Right atrium auricular region (tissue), 2 donors: ENCODE results near the gene PKMYT1. TPM values are rescaled to one million over a fixed set of nuclear protein-coding genes. Genes with fewer than 3 reads are reported as not detected.

Experiments
- DNase-seq: peaks from one replicate; pipeline ENCODE4 v3.0.0-alpha.2; 2019; ENCODE audit warnings: low spot score
- H3K27ac ChIP-seq, 2 donors: fragments of 200-600 bp; sonication (generic); 1 replicate in 1 of 2; 2 replicates in 1 of 2; pipeline ENCODE4 v1.5.1; 2016 to 2019
- H3K27me3 ChIP-seq, 2 donors: fragments of 200-600 bp; sonication (generic); one replicate each; pipeline versions ENCODE4 v1.5.1 to v1.6.0; 2017 to 2019
- H3K36me3 ChIP-seq: fragments of 200-600 bp; sonication (generic); one replicate; pipeline ENCODE4 v1.5.1; 2016
- H3K4me1 ChIP-seq, 2 donors: fragments of 200-600 bp; sonication (generic); one replicate each; pipeline versions ENCODE4 v1.5.1 to v1.6.0; 2017 to 2019
- H3K4me3 ChIP-seq, 2 donors: fragments of 200-600 bp; sonication (generic); 1 replicate in 1 of 2; 2 replicates in 1 of 2; pipeline ENCODE4 v1.5.1; 2017 to 2019; ENCODE audit warnings: mild to moderate bottlenecking in 1 of 2, moderate library complexity in 1 of 2
- H3K9me3 ChIP-seq, 2 donors: fragments of 200-600 bp; sonication (generic); one replicate each; pipeline ENCODE4 v1.5.1; 2019
- total RNA-seq, 2 donors: library from RNA; depleted of rRNA; stranded (reverse); fragments of >200 nt; gene quantifications; one replicate each; pipeline ENCODE4 v1.1.0, GENCODE V29; 2016
- TF ChIP-seq, protein P1 (sequence below), 2 donors: fragments of 200-600 bp; sonication (generic); IDR thresholded peaks; one replicate each; pipeline ENCODE4 v1.5.1; 2019; ENCODE audit warnings: antibody characterized with exemption in 2 of 2

PKMYT1 gene
- total RNA-seq = under 1 TPM; 0.52 to 0.98 TPM

DNA sequence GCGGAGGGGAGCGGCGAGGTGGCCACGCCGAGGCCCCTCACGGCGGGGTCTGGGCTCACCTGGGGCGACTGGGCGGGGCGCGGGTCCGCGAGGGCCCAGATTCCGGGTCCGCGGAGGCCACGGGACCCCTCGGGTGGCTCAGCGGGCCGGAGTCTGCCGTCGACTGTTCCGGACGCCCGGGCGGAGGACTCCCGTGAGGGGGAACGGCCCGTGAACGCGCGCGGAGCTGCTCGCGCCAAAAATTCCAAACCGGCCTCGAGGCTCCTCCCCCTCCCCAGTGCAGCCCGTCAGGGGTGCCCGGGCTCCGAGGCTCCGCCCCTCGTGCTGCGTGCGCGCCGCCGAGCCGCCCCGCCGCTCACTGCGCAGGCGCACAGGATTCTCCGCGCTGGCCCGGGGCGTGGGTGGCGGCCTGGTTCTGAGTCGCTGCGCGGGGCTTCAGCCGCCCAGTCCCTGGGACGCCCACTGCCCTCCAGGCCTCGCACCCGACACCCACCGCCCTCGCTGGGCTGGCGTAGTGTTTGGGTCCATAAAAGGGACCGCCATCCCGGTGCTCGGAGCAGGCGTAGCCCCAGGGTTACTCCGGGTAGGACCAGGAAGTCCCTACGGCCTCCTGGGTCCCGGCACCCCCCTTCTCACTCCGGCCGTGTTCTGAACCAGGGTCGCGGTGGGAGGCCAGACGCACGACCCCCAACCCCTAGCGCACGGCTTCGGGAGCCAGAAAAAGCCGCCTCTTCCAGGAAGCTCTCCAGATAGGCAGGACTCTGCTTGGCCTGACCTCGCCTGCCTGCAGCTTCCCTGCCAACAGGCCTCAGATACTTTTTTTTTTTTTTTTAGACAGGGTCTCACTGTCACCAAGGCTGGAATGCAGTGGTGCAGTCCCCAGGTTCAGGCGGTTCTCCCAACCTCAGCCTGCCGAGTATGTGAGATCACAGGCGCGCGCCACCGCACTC is at the start of gene PKMYT1:
Gene PKMYT1, minus strand, starts transcription at position 220 of the 950 bp plus-strand sequence. CDS start 789 bp downstream, outside the sequence.
- H3K27me3 ChIP-seq = no peaks in the 10 kb centered on the region
- peak within 1 kb of the TSS; percentile 68 to 81 for H3K4me3 ChIP-seq
- H3K4me1 ChIP-seq = peaks cover 0 to 38% of the 10 kb centered on the region in 2 donors
- DNase-seq = peak; percentile 81
- H3K27ac ChIP-seq = peak within 1 kb of the TSS; percentile 88
- H3K36me3 ChIP-seq = no peaks in the 10 kb centered on the region
- TF ChIP-seq, protein P1, sequence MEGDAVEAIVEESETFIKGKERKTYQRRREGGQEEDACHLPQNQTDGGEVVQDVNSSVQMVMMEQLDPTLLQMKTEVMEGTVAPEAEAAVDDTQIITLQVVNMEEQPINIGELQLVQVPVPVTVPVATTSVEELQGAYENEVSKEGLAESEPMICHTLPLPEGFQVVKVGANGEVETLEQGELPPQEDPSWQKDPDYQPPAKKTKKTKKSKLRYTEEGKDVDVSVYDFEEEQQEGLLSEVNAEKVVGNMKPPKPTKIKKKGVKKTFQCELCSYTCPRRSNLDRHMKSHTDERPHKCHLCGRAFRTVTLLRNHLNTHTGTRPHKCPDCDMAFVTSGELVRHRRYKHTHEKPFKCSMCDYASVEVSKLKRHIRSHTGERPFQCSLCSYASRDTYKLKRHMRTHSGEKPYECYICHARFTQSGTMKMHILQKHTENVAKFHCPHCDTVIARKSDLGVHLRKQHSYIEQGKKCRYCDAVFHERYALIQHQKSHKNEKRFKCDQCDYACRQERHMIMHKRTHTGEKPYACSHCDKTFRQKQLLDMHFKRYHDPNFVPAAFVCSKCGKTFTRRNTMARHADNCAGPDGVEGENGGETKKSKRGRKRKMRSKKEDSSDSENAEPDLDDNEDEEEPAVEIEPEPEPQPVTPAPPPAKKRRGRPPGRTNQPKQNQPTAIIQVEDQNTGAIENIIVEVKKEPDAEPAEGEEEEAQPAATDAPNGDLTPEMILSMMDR (IDR thresholded peaks at IDR 0.05) = no peak
- no peaks in the 10 kb centered on the region for H3K9me3 ChIP-seq

DNA sequence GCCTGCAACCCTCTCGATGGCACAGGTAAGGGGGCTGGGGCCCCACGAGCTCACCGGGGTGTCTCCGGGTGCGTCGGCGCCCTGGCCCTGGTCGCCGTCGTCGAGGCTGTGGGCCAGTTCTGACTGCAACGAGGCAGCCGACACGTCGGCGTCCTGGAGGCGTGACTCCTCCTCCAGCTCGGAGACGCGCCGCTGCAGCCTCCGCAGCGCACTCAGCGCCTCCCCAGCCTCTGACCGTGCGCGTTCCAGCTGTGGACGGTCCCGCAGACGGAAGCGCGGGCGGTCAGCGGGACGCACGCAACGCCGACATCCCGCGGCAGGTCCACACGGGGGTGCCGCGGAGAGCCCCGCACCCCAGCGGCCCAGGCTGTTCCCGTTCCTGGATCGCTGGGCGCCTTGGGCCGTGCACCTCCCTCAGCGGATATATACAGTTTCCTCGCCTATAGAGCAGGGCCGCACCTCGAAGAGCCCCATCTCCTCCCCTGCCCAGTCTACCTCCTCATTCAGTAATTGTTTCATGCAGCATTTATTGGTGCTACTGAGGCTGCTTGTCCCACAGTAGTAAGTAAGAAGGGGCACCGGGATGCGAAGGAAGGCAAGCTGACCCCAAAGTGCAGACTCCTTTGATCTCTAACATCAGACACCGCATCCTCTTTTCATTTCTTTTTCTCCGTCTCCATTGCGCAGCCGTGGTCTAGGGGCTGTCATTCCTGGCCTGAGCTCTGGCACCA is 49.4 kb upstream of the PKMYT1 start:
- Histone ChIP-seq H3K9me3 (no peaks in the 10 kb centered on the region), H3K36me3 (peaks cover 13% of the 10 kb centered on the region), H3K4me1 (peaks cover 0 to 20% of the 10 kb centered on the region in 2 donors), H3K27ac (no peak overlapping the region), H3K27me3 (peaks cover 4 to 7% of the 10 kb centered on the region in 2 donors), H3K4me3 (peak overlapping the region in 1 of 2 donors; percentile 3)
- DNase-seq = no peak
- TF ChIP-seq, protein P1 (IDR thresholded peaks at IDR 0.05) = no peak

DNA sequence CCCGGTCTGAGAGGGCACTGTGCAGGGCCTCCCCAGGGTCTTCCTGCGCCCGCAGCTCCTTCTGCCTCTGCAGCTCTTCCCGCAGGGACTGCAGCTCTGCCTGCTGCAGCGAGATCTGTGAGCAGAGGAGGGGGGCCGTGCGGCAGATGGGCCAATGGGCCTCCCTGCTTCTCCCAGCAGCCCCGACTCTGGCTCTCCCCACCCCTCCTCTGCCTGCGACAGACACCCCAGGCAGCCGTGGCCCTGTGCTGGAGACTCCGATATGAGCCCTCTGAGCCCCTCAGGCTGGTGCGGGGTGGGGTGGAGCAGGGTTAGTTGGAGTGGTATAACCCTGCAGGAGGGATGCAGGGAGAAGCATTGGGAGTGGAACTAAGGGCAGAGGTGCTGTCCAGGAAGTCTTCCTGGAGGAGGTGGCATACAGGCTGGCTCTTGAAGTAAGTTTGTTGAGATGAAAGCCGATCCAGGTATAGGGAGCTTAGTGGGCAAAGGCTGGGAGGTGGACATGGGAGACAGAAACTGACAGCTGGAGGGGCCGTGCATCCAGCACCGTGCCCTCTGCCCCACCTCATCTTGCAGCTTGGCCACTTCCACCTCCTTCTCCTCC is 48.6 kb upstream of the PKMYT1 start:
- Histone ChIP-seq H3K27me3 (peaks cover 4 to 7% of the 10 kb centered on the region in 2 donors), H3K9me3 (no peaks in the 10 kb centered on the region), H3K4me3 (no peak overlapping the region), H3K4me1 (peaks cover 0 to 24% of the 10 kb centered on the region in 2 donors), H3K27ac (no peak overlapping the region), H3K36me3 (peaks cover 13% of the 10 kb centered on the region)
- TF ChIP-seq, protein P1 (IDR thresholded peaks at IDR 0.05) = no peak
- DNase-seq = no peak

DNA sequence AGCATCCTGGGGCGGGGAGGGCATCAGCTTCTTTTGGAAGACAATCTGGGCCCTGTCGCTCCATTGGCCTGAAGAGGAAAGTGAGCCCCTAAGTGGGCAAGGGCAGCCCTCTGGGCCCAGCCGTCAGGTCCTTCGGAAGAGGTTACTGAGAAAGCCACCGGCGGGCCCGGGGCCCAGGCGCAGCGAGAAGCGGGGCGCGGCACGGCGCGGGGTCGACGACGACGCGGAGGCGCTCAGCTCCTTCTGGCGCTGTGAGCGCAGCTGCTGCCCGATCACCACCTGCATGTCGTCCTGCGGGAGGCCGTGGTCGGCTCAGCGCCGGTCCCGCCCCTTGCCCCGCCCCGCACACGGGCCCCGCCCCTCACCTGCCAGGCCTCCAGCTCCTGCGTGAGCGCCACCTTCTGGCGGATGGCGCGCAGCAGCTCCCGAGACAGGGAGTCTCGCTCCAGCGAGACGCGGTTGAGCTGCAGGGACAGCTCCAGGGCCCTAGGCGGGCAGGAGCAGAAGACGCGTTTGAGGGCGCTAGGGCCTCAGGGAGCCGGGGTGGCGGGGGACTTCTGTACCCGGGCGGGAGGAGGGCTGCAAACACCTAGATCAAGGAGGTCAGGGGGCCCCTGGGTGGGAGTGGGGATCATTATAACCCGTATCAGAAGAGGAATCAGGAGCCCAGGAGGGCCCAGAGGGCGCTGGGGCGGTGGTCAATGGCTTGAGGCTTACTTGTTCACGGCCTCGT is 47.9 kb upstream of the PKMYT1 start:
- H3K27ac ChIP-seq = no peak overlapping the region

More for the DNA sequence above, 47.9 kb upstream of the PKMYT1 start:
- Histone ChIP-seq H3K9me3 (no peaks in the 10 kb centered on the region), H3K36me3 (peaks cover 13% of the 10 kb centered on the region), H3K27me3 (peaks cover 4 to 7% of the 10 kb centered on the region in 2 donors), H3K4me3 (no peak overlapping the region), H3K4me1 (peaks cover 0 to 30% of the 10 kb centered on the region in 2 donors)
- TF ChIP-seq, protein P1 (IDR thresholded peaks at IDR 0.05) = peak; percentile 73 to 87
- no peak for DNase-seq
